Adrenal gland (tissue), 19 donors: Measurements from ENCODE around the gene SLC8A2. TPM values are rescaled to one million over a fixed set of nuclear protein-coding genes. Genes with fewer than 3 reads are reported as not detected.
A peak's percentile ranks its signal among the peaks of the same experiment; 100 is the strongest.

ENCODE experiments used
- DNase-seq, 7 donors: peaks; one replicate each; pipeline ENCODE4 v3.0.0-alpha.2; 2019 to 2020
- H3K27ac ChIP-seq, 5 donors: fragments of 200-600 bp; sonication (generic) in 4 of 5; 1 replicate in 3 of 5; 2 replicates in 2 of 5; pipeline versions ENCODE4 v1.5.1 to v1.8.0; 2016 to 2020; ENCODE audit warnings: mild to moderate bottlenecking in 1 of 5
- H3K27me3 ChIP-seq: fragments of 200-600 bp; 2 replicates; pipeline ENCODE4 v1.8.0; 2021
- H3K36me3 ChIP-seq, 2 donors: fragments of 200-600 bp; replicated peaks in 1 of 2; 1 replicate in 1 of 2; 2 replicates in 1 of 2; pipeline versions ENCODE4 v1.5.1 to v1.8.0; 2018 to 2022
- H3K4me1 ChIP-seq, 2 donors: fragments of 200-600 bp; replicated peaks in 1 of 2; 1 replicate in 1 of 2; 2 replicates in 1 of 2; pipeline versions ENCODE4 v1.5.1 to v1.8.0; 2018 to 2021
- H3K4me3 ChIP-seq, 4 donors: fragments of 200-600 bp; sonication (generic) in 3 of 4; one replicate each; pipeline ENCODE4 v1.5.1; 2016 to 2018
- H3K9me3 ChIP-seq, 3 donors: fragments of 200-600 bp; sonication (generic) in 1 of 3; replicated peaks in 1 of 3; 1 replicate in 2 of 3; 2 replicates in 1 of 3; pipeline versions ENCODE4 v1.5.1 to v1.8.0; 2016 to 2021
- CTCF ChIP-seq, 6 experiments: fragments of 450-650 bp in 4 of 6; fragments of 200-600 bp in 2 of 6; sonication (generic) in 1 of 6; IDR thresholded peaks; 1 replicate in 5 of 6; 2 replicates in 1 of 6; pipeline versions ENCODE4 v1.5.1 to v1.8.0; 2016 to 2021; ENCODE audit warnings: antibody characterized with exemption in 6 of 6, mild to moderate bottlenecking in 2 of 6, moderate library complexity in 1 of 6
- POLR2A ChIP-seq, 2 donors: fragments of 450-650 bp; IDR thresholded peaks; one replicate each; pipeline ENCODE4 v1.6.1; 2017; ENCODE audit warnings: antibody characterized with exemption in 2 of 2, mild to moderate bottlenecking in 2 of 2, moderate library complexity in 1 of 2
- WGBS, 4 donors: extraction: QIAGEN DNeasy Blood & Tissue Kit in 2 of 4; methylation state at CpG; one replicate each; pipeline versions ENCODE4 v1.1.5 to v1.1.7; 2013 to 2017; 5-methylcytosine and 5-hydroxymethylcytosine counted together
- intact Hi-C, 2 donors: fragments of 100-400 bp; cut with DNase I; formaldehyde crosslinking; loops; one replicate each; pipeline versions ENCODE4 v1.14.1 to v1.15.0; 2022 to 2023
- long read RNA-seq, 10 donors: library from polyadenylated mRNA in 3 of 10; unstranded in 2 of 10; stranded (forward) in 1 of 10; transcript quantifications; one replicate each; pipeline ENCODE4 v2.0.0 and lab custom pipeline, GENCODE V29; 2021 to 2026
- polyA plus RNA-seq, 3 donors: library from polyadenylated mRNA; stranded (reverse); fragments of 200-250 nt in 2 of 3; fragments of 350-450 nt in 1 of 3; fragmentation: Illumina TruSeq in 1 of 3; extraction: RNeasy Lipid Tissue Mini Kit (QIAGEN cat#74804) in 1 of 3; gene quantifications; one replicate each; pipeline ENCODE4 v1.2.3, GENCODE V29; 2013 to 2014
- total RNA-seq, 9 donors: library from RNA; depleted of rRNA in 4 of 9; stranded (reverse); fragments of >200 nt in 4 of 9; fragments of 120-200 nt in 1 of 9; fragmentation: NEBNext Ultra II Directional in 1 of 9; extraction: Animal tissue kit (Norgen Biotek cat#: 25700) in 1 of 9; gene quantifications; one replicate each; pipeline versions ENCODE4 v1.1.0 to v1.2.4, GENCODE V29; 2013 to 2023
- donor health status: healthy with polysubstance abuse.
- donor health status: Bipolar disorder and iron deficiency.
- donor health status: DM: yes; HTN: yes; CAD: no.
- donor health status: DM: no; HTN: no; CAD: no.
- donor health status: DM: no; HTN: no; CAD: no.
- donor health status: DM: yes; HTN: yes; CAD: no.

Gene SLC8A2
- 1 to 10 TPM in 4 of 9 donors, under 1 TPM in 2, not detected in 3; 0.22 to 6.1 (median 2.6) TPM for total RNA-seq
- polyA plus RNA-seq = 1 to 10 TPM in 2 of 3 donors, under 1 TPM in 1; 0.74 to 3.1 (median 3.0) TPM
- long read RNA-seq, donor 1 = 0 reads
- long read RNA-seq, donor 2 = 0 reads
- long read RNA-seq, donor 3 = 0 reads
- long read RNA-seq, donor 4 = 0 reads
- long read RNA-seq, donor 5 = 0 reads
- long read RNA-seq, donor 6, partial matches to known transcripts = 0 of 1 reads
- long read RNA-seq, donor 6, other reads (novel, unspliced or antisense) = 1 of 1 reads
- long read RNA-seq, donor 7 = 0 reads
- long read RNA-seq, donor 8 = 0 reads
- long read RNA-seq, donor 9 = 0 reads
- long read RNA-seq, donor 10 = 0 reads

GRCh38 chr19:47471733-47472457 is at the start of gene SLC8A2:
SLC8A2 (minus strand) TSS chr19:47471893; CDS start chr19:47466403, 5,490 bp downstream.
- Histone ChIP-seq H3K27ac (no peak within 1 kb of the TSS), H3K36me3 (no peaks in the 10 kb centered on the region), H3K9me3 (no peaks in the 10 kb centered on the region), H3K4me3 (no peak within 1 kb of the TSS), H3K27me3 (peaks cover 29% of the 10 kb centered on the region), H3K4me1 (peaks cover 0 to 4% of the 10 kb centered on the region in 2 donors)
- 2 to 5% (median 2%) methylated on average over 11 to 29 of the region's 29 CpGs for WGBS, 4 donors
- peak in 6 of 7 donors; percentile 50 to 75 (median 60) for DNase-seq
- intact Hi-C loops = no loop called here
- no peak for TF ChIP-seq POLR2A (IDR thresholded peaks at IDR 0.05)
- TF ChIP-seq CTCF (IDR thresholded peaks at IDR 0.05) = no peak

- DNase-seq = no peak
- Histone ChIP-seq H3K9me3 (no peaks in the 10 kb centered on the region), H3K4me3 (no peak overlapping the region), H3K4me1 (peaks cover 0 to under 1% of the 10 kb centered on the region in 2 donors), H3K27me3 (no peaks in the 10 kb centered on the region), H3K36me3 (no peaks in the 10 kb centered on the region), H3K27ac (no peak overlapping the region)
- TF ChIP-seq CTCF (IDR thresholded peaks at IDR 0.05) = no peak
- no peak for TF ChIP-seq POLR2A (IDR thresholded peaks at IDR 0.05)
- 82 to 100% (median 86%) methylated on average over 2 to 6 of the region's 6 CpGs for WGBS, 4 donors
- intact Hi-C loops = loop anchor here in 1 of 2 donors (5.0 kb wide), 1 partner anchor 84 kb away; no protein-coding TSS in a partner anchor
Measured at GRCh38 chr19:47520839-47521238, 49.1 kb upstream of the SLC8A2 start.

- H3K4me3 ChIP-seq = no peak overlapping the region
- DNase-seq = no peak
- H3K4me1 ChIP-seq = peaks cover 0 to 4% of the 10 kb centered on the region in 2 donors
- no peaks in the 10 kb centered on the region for H3K27me3 ChIP-seq
- H3K36me3 ChIP-seq = no peaks in the 10 kb centered on the region
- WGBS, 4 donors = 86 to 91% (median 88%) methylated on average over 10 of the region's 10 CpGs
- intact Hi-C loops = loop anchor here in 1 of 2 donors (5.0 kb wide), 1 partner anchor 83 kb away; no protein-coding TSS in a partner anchor
- H3K9me3 ChIP-seq = no peaks in the 10 kb centered on the region
- TF ChIP-seq CTCF (IDR thresholded peaks at IDR 0.05) = no peak
- no peak for TF ChIP-seq POLR2A (IDR thresholded peaks at IDR 0.05)
- H3K27ac ChIP-seq = no peak overlapping the region
Measured at GRCh38 chr19:47520343-47520806, 48.7 kb upstream of the SLC8A2 start.

GRCh38 chr19:47518854-47519253 is 47.2 kb upstream of the SLC8A2 start:
- Histone ChIP-seq H3K4me1 (peaks cover 0 to 8% of the 10 kb centered on the region in 2 donors), H3K9me3 (no peaks in the 10 kb centered on the region), H3K27me3 (no peaks in the 10 kb centered on the region), H3K36me3 (no peaks in the 10 kb centered on the region), H3K4me3 (no peak overlapping the region), H3K27ac (no peak overlapping the region)
- 82 to 89% (median 84%) methylated on average over 8 to 9 of the region's 9 CpGs for WGBS, 4 donors
- DNase-seq = no peak
- intact Hi-C loops = loop anchor here in 1 of 2 donors (5.0 to 10.0 kb wide), 2 partner anchors 82 to 176 kb away; no protein-coding TSS in a partner anchor
- TF ChIP-seq POLR2A (IDR thresholded peaks at IDR 0.05) = no peak
- no peak for TF ChIP-seq CTCF (IDR thresholded peaks at IDR 0.05)
